Panc1 (cell line): ENCODE results near the gene NDUFB6. TPM values are rescaled to one million over a fixed set of nuclear protein-coding genes. Genes with fewer than 3 reads are reported as not detected.
"Not testable (repeated sequence)": the region's sequence is repeated elsewhere in the genome, so short reads cannot be mapped to it uniquely, and the experiment has no call there.

Source experiments
- ATAC-seq: fragments of 200-7000 bp; cut with Tn5 transposase; 2 replicates; pipeline ENCODE4 v1.9.1; 2020; ENCODE audit warnings: mild to moderate bottlenecking, moderate library complexity
- BruUV-seq: library from RNA; stranded (reverse); fragments of 400-500 nt; replicated peaks from 2 replicates; lab custom pipeline; 2021; lab: Mats Ljungman, UMichigan
- CTCF ChIA-PET: fragments of 300-600 bp; sonication (Branson Sonifier 250); formaldehyde crosslinking; loops from one replicate; lab custom pipeline; 2022; ENCODE audit warnings: antibody characterized with exemption; lab: Charles Lee
- POLR2A ChIA-PET: fragments of 300-600 bp; sonication (Branson Sonifier 250); formaldehyde crosslinking; loops from one replicate; lab custom pipeline; 2022; ENCODE audit warnings: antibody characterized with exemption; lab: Charles Lee
- DNase-seq: peaks from one replicate; pipeline ENCODE4 v3.0.0-alpha.2; 2010; ENCODE audit warnings: low read depth, low spot score
- H3K27ac ChIP-seq: 2 replicates; pipeline ENCODE4 v1.5.1; 2011; ENCODE audit warnings: mild to moderate bottlenecking, low read length, inconsistent platforms
- H3K27me3 ChIP-seq: fragments of 200-500 bp; sonication (Bioruptor generic); 2 replicates; pipeline ENCODE4 v1.6.0; 2014; ENCODE audit warnings: low read length, inconsistent platforms; ENCODE audit not compliant: control insufficient read depth, insufficient read depth
- H3K36me3 ChIP-seq: fragments of 200-500 bp; sonication (Bioruptor generic); 2 replicates; pipeline ENCODE4 v1.5.1; 2014; ENCODE audit warnings: inconsistent platforms, mild to moderate bottlenecking, low read length, moderate library complexity; ENCODE audit not compliant: control insufficient read depth, insufficient read depth
- H3K4me1 ChIP-seq: 2 replicates; pipeline ENCODE4 v1.5.1; 2011; ENCODE audit warnings: inconsistent platforms, mild to moderate bottlenecking, low read length, moderate library complexity; ENCODE audit not compliant: control insufficient read depth, insufficient read depth
- H3K4me3 ChIP-seq, 2 experiments: 2 replicates each; pipeline ENCODE4 v1.5.1; 2011 to 2012; ENCODE audit warnings: low read depth in 2 of 2, low read length in 2 of 2, mild to moderate bottlenecking in 2 of 2, inconsistent platforms in 1 of 2, moderate library complexity in 1 of 2
- H3K9me3 ChIP-seq: fragments of 200-500 bp; sonication (Bioruptor generic); 2 replicates; pipeline ENCODE4 v1.5.1; 2014; ENCODE audit warnings: low read depth, mild to moderate bottlenecking, inconsistent platforms, low read length, moderate library complexity; ENCODE audit not compliant: control insufficient read depth, insufficient read depth
- CTCF ChIP-seq: fragments of 450-650 bp; IDR thresholded peaks from 2 replicates; pipeline ENCODE4 v1.5.1; 2017; ENCODE audit warnings: mild to moderate bottlenecking
- POLR2AphosphoS5 ChIP-seq: IDR thresholded peaks from 2 replicates; pipeline ENCODE4 v1.6.1; 2012; ENCODE audit warnings: mild to moderate bottlenecking, low read depth, low read length, moderate library complexity
- REST ChIP-seq, 2 experiments: IDR thresholded peaks; 2 replicates each; pipeline ENCODE4 v1.6.1; 2011 to 2012; ENCODE audit warnings: low read depth in 2 of 2, control low read depth in 1 of 2, low read length in 1 of 2, mild to moderate bottlenecking in 1 of 2, moderate library complexity in 1 of 2; ENCODE audit not compliant: insufficient read depth in 1 of 2
- SIN3A ChIP-seq: IDR thresholded peaks from 2 replicates; pipeline ENCODE4 v1.6.1; 2012; ENCODE audit warnings: low read depth, mild to moderate bottlenecking, low read length, moderate library complexity, borderline replicate concordance; ENCODE audit not compliant: insufficient read depth
- TCF7L2 ChIP-seq: IDR thresholded peaks from 2 replicates; pipeline ENCODE4 v1.6.1; 2011; ENCODE audit warnings: mild to moderate bottlenecking, low read depth, low read length, inconsistent platforms
- in situ Hi-C: cut with HindIII; loops from 2 replicates; pipeline ENCODE4 v1.10.0; 2016; ENCODE audit warnings: low sequenced_read_pairs, low pct_unique_long_range_greater_than_20kb
- intact Hi-C: fragments of 100-400 bp; cut with micrococcal nuclease; formaldehyde crosslinking; loops from one replicate; pipeline ENCODE4 v1.10.0; 2022; ENCODE audit not compliant: unreplicated experiment
- total RNA-seq: library from RNA; stranded (reverse); gene quantifications from one replicate; pipeline ENCODE4 v1.2.1, GENCODE V29; 2021; ENCODE audit not compliant: unreplicated experiment

NDUFB6 gene
- total RNA-seq, 1 experiment from 2014 or later = 85.3 TPM

GRCh38 chr9:32550150-32550561 is 22.8 kb downstream of the NDUFB6 start:
- Histone ChIP-seq H3K4me3 (peak overlapping the region; percentile 54 to 78), H3K4me1 (peaks cover 16% of the 10 kb centered on the region), H3K36me3 (no peaks in the 10 kb centered on the region; the same call in 1 of the 2 replicates), H3K27me3 (no peaks in the 10 kb centered on the region), H3K9me3 (no peaks in the 10 kb centered on the region), H3K27ac (peak overlapping the region; percentile 77)
- DNase-seq = no peak
- intact Hi-C loops = no loop called here
- no peak for ATAC-seq
- BruUV-seq = no TSS peak
- CTCF ChIA-PET = interaction anchor here (0.8 to 1.0 kb wide), 3 partner anchors 17 to 30 kb away, joined by 3 to 4 read pairs (median 3); no protein-coding TSS in a partner anchor
- POLR2A ChIA-PET = interaction anchor here (0.6 to 1.2 kb wide), 3 partner anchors 13 to 473 kb away, joined by 3 to 4 read pairs (median 4); partner anchors contain the start of gene ACO1
- TF ChIP-seq SIN3A = no peak
- TF ChIP-seq POLR2AphosphoS5 = no peak
- peak; percentile 20; the same call in 1 of the 2 replicates for TF ChIP-seq CTCF
- in situ Hi-C loops = loop anchor here (25.0 kb wide), 1 partner anchor 412 kb away; no protein-coding TSS in a partner anchor

GRCh38 chr9:32548213-32548612 is 24.7 kb downstream of the NDUFB6 start:
- POLR2A ChIA-PET = not testable (repeated sequence)

GRCh38 chr9:32545884-32546283 is 27.1 kb downstream of the NDUFB6 start:
- intact Hi-C loops (no loop called here), in situ Hi-C loops (no loop called here)
- DNase-seq (no peak), ATAC-seq (no peak)
- no peak overlapping the region for H3K4me3 ChIP-seq
- TF ChIP-seq POLR2AphosphoS5 (no peak), CTCF (no peak), SIN3A (no peak), REST (IDR thresholded peaks at IDR 0.05; ENCODE audit: insufficient read depth in 1 of 2, low read depth in 2 of 2, low read length in 1 of 2) (no peak), TCF7L2 (no peak)
- POLR2A ChIA-PET = no interaction called here
- no peak overlapping the region for H3K27ac ChIP-seq
- H3K4me1 ChIP-seq = peaks cover 11% of the 10 kb centered on the region
- CTCF ChIA-PET = no interaction called here
- no TSS peak for BruUV-seq
- H3K27me3 ChIP-seq = no peaks in the 10 kb centered on the region
- peaks cover 26% of the 10 kb centered on the region for H3K36me3 ChIP-seq
- H3K9me3 ChIP-seq = no peaks in the 10 kb centered on the region

More at GRCh38 chr9:32548213-32548612, 24.7 kb downstream of the NDUFB6 start:
- H3K9me3 ChIP-seq, H3K36me3 ChIP-seq, BruUV-seq, H3K27me3 ChIP-seq, in situ Hi-C loops, CTCF ChIA-PET, ATAC-seq, DNase-seq, H3K4me3 ChIP-seq, intact Hi-C loops: not testable (repeated sequence)
- Histone ChIP-seq H3K27ac (peak overlapping the region; percentile 48; the same call in 1 of the 2 replicates), H3K4me1 (peaks cover 11% of the 10 kb centered on the region)
